Caco-2 (cell line): ENCODE data around the gene SPATA32. TPM values are rescaled to one million over a fixed set of nuclear protein-coding genes. Genes with fewer than 3 reads are reported as not detected.

Experiments
- BruUV-seq: library from RNA; stranded (reverse); fragments of 400-500 nt; replicated peaks from 2 replicates; lab custom pipeline; 2021; lab: Mats Ljungman, UMichigan
- CTCF ChIA-PET: fragments of 300-600 bp; sonication (Branson Sonifier 250); formaldehyde crosslinking; loops from one replicate; lab custom pipeline; 2022; ENCODE audit warnings: antibody characterized with exemption; lab: Charles Lee
- POLR2A ChIA-PET: fragments of 300-600 bp; sonication (Branson Sonifier 250); formaldehyde crosslinking; loops from one replicate; lab custom pipeline; 2022; ENCODE audit warnings: antibody characterized with exemption; lab: Charles Lee
- DNase-seq, 2 experiments: peaks; one replicate each; pipeline versions ENCODE4 v3.0.0 to v3.0.0-alpha.2; 2020 to 2022
- H3K27me3 ChIP-seq: replicated peaks from 2 replicates; pipeline ENCODE4 v1.6.0; 2011; ENCODE audit warnings: low read length; ENCODE audit not compliant: control insufficient read depth, insufficient read depth
- H3K36me3 ChIP-seq: 2 replicates; pipeline ENCODE4 v1.5.1; 2011; ENCODE audit warnings: low read length; ENCODE audit not compliant: control insufficient read depth, insufficient read depth
- H3K4me1 ChIP-seq: fragments of 250-450 bp; sonication (Bioruptor Pico); 2 replicates; pipeline ENCODE4 v1.5.1; 2020; ENCODE audit warnings: mild to moderate bottlenecking
- H3K4me3 ChIP-seq: 2 replicates; pipeline ENCODE4 v1.5.1; 2011; ENCODE audit warnings: low read depth, mild to moderate bottlenecking, control low read depth, low read length
- H3K9me3 ChIP-seq: fragments of 250-450 bp; sonication (Bioruptor Pico); 2 replicates; pipeline ENCODE4 v1.5.1; 2020; ENCODE audit warnings: mild to moderate bottlenecking, moderate library complexity
- H3K27ac Mint-ChIP-seq: one replicate; pipeline ENCODE4 v1.8.0; 2022; ENCODE audit warnings: mixed read lengths; ENCODE audit not compliant: unreplicated experiment
- H3K27me3 Mint-ChIP-seq: one replicate; pipeline ENCODE4 v1.8.0; 2022; ENCODE audit warnings: mixed read lengths; ENCODE audit not compliant: insufficient read depth, unreplicated experiment
- H3K36me3 Mint-ChIP-seq: one replicate; pipeline ENCODE4 v1.8.0; 2022; ENCODE audit warnings: mild to moderate bottlenecking, mixed read lengths; ENCODE audit not compliant: insufficient read depth, unreplicated experiment
- H3K4me1 Mint-ChIP-seq: one replicate; pipeline ENCODE4 v1.8.0; 2022; ENCODE audit warnings: low read depth, mixed read lengths; ENCODE audit not compliant: unreplicated experiment
- H3K4me3 Mint-ChIP-seq: one replicate; pipeline ENCODE4 v1.8.0; 2022; ENCODE audit warnings: mild to moderate bottlenecking, moderate library complexity, mixed read lengths; ENCODE audit not compliant: unreplicated experiment
- H3K9me3 Mint-ChIP-seq: one replicate; pipeline ENCODE4 v1.8.0; 2022; ENCODE audit warnings: mixed read lengths; ENCODE audit not compliant: unreplicated experiment
- CTCF ChIP-seq, 2 experiments: fragments of 200-600 bp in 1 of 2; IDR thresholded peaks; 1 replicate in 1 of 2; 2 replicates in 1 of 2; pipeline versions ENCODE4 v1.5.1 to v1.8.0; 2011 to 2022; ENCODE audit warnings: antibody characterized with exemption in 1 of 2, control low read depth in 1 of 2, inconsistent platforms in 1 of 2, low read depth in 1 of 2, low read length in 1 of 2, mild to moderate bottlenecking in 1 of 2, moderate library complexity in 1 of 2; ENCODE audit not compliant: insufficient read depth in 1 of 2, severe bottlenecking in 1 of 2, unreplicated experiment in 1 of 2
- intact Hi-C: fragments of 100-400 bp; cut with micrococcal nuclease; formaldehyde crosslinking; loops from one replicate; pipeline ENCODE4 v1.10.0; 2022; ENCODE audit not compliant: unreplicated experiment
- total RNA-seq: library from RNA; stranded (reverse); gene quantifications from 2 replicates; pipeline ENCODE4 v1.2.3, GENCODE V29; 2022

SPATA32 gene
- total RNA-seq, 1 experiment from 2014 or later: not detected

- CTCF ChIA-PET: interaction anchor here (1.3 kb wide), 1 partner anchor 25 kb away, joined by 3 read pairs; no protein-coding TSS in a partner anchor
- Mint-ChIP-seq H3K9me3 (no peaks in the 10 kb centered on the region), H3K27me3 (peaks cover 3% of the 10 kb centered on the region), H3K27ac (no peak overlapping the region), H3K4me3 (no peak overlapping the region), H3K4me1 (peaks cover 10% of the 10 kb centered on the region), H3K36me3 (peaks cover 21% of the 10 kb centered on the region)
- H3K9me3 ChIP-seq: no peaks in the 10 kb centered on the region
- DNase-seq: no peak
- H3K36me3 ChIP-seq: no peaks in the 10 kb centered on the region
- no peak overlapping the region for H3K4me3 ChIP-seq
- BruUV-seq: no TSS peak
- no peaks in the 10 kb centered on the region for H3K27me3 ChIP-seq
- TF ChIP-seq CTCF (IDR thresholded peaks at IDR 0.05; ENCODE audit: insufficient read depth in 1 of 2, low read depth in 1 of 2, low read length in 1 of 2, severe bottlenecking in 1 of 2, unreplicated experiment in 1 of 2): no peak
- intact Hi-C loops: no loop called here
- POLR2A ChIA-PET: interaction anchor here (0.5 kb wide), 1 partner anchor 95 kb away, joined by 4 read pairs; the partner anchor contains the start of gene HEXIM1
- peaks cover 12% of the 10 kb centered on the region for H3K4me1 ChIP-seq
These were observed 18.1 kb downstream of the SPATA32 start for GRCh38 chr17:45243750-45244149.

- POLR2A ChIA-PET: interaction anchor here (1.4 kb wide), 1 partner anchor 81 kb away, joined by 7 read pairs; the partner anchor contains the start of gene HEXIM2
- CTCF ChIA-PET: interaction anchor here (0.6 to 2.5 kb wide), 4 partner anchors 36 to 143 kb away, joined by 3 to 12 read pairs (median 4); partner anchors contain the start of gene ACBD4
- no peak overlapping the region for H3K27ac Mint-ChIP-seq
These were observed 19.9 kb downstream of the SPATA32 start for GRCh38 chr17:45242029-45242414.

More at GRCh38 chr17:45242029-45242414, 19.9 kb downstream of the SPATA32 start:
- no peak overlapping the region for H3K4me3 ChIP-seq
- no peaks in the 10 kb centered on the region for H3K36me3 ChIP-seq
- Mint-ChIP-seq H3K4me1 (peaks cover 9% of the 10 kb centered on the region), H3K4me3 (peak overlapping the region; percentile 28), H3K36me3 (peaks cover 14% of the 10 kb centered on the region), H3K9me3 (no peaks in the 10 kb centered on the region), H3K27me3 (peaks cover 3% of the 10 kb centered on the region)
- peaks cover 10% of the 10 kb centered on the region for H3K4me1 ChIP-seq
- no TSS peak for BruUV-seq
- no peaks in the 10 kb centered on the region for H3K27me3 ChIP-seq
- no peaks in the 10 kb centered on the region for H3K9me3 ChIP-seq
- no peak for DNase-seq
- intact Hi-C loops: no loop called here
- no peak for TF ChIP-seq CTCF (IDR thresholded peaks at IDR 0.05; ENCODE audit: insufficient read depth in 1 of 2, low read depth in 1 of 2, low read length in 1 of 2, severe bottlenecking in 1 of 2, unreplicated experiment in 1 of 2)
